Tongue (tissue), 2 donors: Measurements from ENCODE around the gene IL4. TPM values are rescaled to one million over a fixed set of nuclear protein-coding genes. Genes with fewer than 3 reads are reported as not detected.

ENCODE experiments used
- DNase-seq: peaks from one replicate; pipeline ENCODE4 v3.0.0-alpha.2; 2015
- total RNA-seq: library from RNA; depleted of rRNA; stranded (reverse); fragments of >200 nt; gene quantifications from one replicate; pipeline ENCODE4 v1.2.3, GENCODE V29; 2014

Gene IL4
- total RNA-seq, 1 donor from 2014 or later, result not detected

GRCh38 chr5:132658381-132659302 lies 15.1 kb upstream of the IL4 start:
- no peak for DNase-seq

DNA sequence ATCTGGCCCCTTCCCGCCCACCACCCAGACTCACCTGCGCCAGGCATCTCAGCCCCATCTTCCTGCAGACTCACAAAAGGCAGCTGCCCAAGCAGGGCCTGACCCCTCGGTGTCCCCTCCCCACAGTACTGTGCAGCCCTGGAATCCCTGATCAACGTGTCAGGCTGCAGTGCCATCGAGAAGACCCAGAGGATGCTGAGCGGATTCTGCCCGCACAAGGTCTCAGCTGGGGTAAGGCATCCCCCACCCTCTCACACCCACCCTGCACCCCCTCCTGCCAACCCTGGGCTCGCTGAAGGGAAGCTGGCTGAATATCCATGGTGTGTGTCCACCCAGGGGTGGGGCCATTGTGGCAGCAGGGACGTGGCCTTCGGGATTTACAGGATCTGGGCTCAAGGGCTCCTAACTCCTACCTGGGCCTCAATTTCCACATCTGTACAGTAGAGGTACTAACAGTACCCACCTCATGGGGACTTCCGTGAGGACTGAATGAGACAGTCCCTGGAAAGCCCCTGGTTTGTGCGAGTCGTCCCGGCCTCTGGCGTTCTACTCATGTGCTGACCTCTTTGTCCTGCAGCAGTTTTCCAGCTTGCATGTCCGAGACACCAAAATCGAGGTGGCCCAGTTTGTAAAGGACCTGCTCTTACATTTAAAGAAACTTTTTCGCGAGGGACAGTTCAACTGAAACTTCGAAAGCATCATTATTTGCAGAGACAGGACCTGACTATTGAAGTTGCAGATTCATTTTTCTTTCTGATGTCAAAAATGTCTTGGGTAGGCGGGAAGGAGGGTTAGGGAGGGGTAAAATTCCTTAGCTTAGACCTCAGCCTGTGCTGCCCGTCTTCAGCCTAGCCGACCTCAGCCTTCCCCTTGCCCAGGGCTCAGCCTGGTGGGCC lies 13.9 kb upstream of the IL4 start:
- DNase-seq, result no peak

GRCh38 chr5:132661231-132662003 lies 12.4 kb upstream of the IL4 start:
- DNase-seq, result no peak

- DNase-seq, result no peak
Measured at GRCh38 chr5:132662004-132662401, 11.8 kb upstream of the IL4 start.

GRCh38 chr5:132662925-132663770 lies 10.6 kb upstream of the IL4 start:
- DNase-seq, result no peak

DNA sequence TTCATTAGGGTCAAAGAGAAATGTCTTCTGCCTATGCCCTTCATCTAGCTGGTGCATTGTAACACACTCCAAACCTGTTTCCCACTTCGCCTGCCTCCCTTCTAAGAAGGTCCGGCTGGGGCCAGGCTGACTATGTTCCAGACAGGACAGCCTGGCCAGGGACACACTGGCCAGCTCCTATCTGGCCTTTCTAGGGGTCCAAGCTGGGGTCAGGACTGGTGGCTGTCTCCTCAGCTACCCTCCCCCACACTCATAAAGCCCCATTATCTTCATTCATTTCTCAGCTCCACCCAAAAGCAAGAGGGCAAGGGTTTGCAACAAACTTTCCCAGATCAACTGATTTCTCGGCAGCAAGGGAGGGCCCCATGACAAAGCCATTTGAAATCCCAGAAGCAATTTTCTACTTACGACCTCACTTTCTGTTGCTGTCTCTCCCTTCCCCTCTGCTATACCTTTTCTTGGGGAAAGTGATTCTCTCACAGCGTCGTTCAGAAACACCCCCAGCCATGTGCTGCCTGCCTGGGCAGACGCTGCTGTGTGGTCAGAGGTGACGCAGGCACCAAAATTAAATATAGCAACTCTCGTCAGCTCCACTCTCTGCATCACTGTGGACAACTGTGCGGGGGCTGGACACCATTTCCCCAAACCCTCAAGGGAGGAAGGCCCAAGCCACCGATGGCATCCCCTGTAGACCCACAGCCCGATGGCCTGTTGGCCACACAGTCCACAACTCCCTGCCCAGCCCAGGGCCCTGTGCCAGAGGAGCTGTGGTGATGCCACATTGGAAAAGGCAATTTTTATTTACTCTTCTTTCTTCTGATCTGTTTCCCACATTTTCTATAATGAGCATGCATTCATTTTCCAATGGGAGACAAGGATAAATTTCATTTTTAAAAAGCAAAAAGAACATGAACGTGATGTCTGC lies 9.8 kb upstream of the IL4 start:
- DNase-seq, result no peak

GRCh38 chr5:132664696-132665209 lies 9.0 kb upstream of the IL4 start:
- no peak for DNase-seq

DNA sequence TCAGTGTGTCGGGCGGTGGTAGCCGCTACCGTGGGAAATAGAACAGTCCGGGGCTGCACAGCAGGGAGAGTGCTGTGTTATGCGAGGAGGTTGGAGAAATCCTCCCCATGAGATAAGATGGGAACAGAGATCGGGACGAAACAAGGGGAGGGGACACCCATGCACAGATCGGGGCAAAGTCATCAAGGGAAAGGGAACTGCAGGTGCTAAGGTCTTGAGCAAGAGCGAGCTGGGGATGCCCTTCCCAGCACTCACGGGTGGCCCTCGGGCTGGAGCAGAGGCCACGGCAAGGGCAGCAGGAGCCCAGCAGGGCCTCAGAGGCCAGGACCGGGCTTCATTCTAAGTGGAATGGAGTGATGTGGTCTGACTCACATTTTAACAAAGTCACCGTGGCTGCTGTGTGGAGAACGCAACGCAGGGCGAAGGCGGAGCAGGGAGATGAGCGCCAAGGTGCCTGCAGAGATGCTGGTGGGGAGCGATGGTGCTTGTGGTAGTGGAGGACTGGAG lies 8.2 kb upstream of the IL4 start:
- DNase-seq, result no peak

- DNase-seq, result no peak
Measured at GRCh38 chr5:132666310-132667123, 7.3 kb upstream of the IL4 start.

GRCh38 chr5:132667309-132667708 lies 6.5 kb upstream of the IL4 start:
- DNase-seq, result no peak

DNA sequence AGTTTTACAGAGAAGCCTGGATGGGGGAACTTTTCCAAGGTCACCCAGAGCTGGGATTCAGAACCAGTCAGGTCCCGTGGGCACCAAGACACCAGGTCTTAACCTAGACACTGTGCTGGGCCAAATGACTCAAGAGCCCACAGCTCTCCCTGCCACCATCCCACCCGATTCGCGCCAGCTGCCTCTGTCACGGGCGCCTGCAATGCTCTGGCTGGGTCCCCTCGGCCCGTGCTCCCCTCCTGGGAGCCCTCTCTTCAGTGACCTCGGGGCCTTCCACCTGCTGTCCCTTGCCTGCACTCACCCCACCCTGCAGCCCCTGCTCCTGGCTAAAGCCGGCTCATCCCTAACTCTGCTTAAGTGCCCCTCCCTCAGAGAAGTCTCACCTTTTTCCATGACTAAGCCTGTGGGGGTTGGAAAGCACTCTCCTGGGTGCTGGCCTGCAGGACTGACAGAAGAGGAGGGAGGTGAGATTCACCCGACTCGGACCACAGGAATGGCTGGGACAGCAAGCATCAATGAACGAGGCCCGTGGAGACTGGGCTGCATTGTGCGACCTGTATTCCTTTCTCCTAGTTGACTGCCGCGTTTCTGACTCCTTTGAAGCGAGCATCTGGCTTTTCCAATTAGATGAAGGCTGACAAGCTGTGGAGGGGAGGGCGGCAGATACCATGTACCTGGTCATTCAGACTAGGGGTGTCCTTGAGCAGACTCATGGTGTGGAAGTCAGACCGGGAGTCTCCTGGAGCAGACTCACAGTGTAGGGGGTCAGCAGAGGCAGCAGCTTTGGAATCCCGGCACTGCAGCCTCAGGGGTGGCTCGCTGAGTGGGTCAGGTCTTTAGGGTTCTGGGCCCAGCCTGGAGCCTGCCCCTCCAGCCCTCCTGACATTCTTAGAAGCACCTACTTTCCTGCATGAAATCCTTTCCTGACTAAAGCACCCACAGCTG lies 5.8 kb upstream of the IL4 start:
- DNase-seq, result no peak

DNA sequence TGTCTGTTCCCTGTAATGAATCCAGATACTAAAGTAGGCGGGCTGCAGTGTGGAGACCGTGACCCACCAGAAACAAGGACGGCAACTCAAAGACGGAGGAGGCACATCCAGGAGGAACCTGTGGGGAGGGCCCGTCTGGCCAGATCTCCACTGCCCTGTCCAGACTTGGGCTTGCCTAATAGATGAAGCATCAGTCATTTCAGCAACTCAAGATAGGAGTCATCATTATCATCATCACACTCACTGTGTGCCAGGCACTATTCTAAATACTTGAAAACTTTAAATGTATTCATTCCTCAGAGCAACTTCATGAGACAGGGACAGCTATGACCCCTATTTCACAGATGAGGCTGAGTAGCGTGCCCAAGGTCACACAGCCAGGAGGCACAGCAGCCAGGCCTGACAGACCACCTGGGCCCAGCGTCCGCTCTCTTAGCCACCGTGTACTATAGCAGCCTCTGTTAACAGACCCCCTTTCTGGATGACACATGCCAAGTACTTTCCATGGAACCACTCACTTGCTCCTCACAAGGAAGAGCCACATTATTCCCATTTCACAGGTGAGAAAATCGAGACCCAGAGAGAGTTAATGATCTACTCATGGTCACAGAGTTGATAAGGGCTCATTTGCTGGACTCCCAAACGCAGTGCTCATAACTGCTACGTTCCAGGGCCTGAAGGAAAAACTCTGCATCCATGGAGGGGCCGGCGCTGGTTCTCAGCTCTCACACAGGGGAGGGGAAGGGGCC lies 4.9 kb upstream of the IL4 start:
- DNase-seq, result no peak

DNA sequence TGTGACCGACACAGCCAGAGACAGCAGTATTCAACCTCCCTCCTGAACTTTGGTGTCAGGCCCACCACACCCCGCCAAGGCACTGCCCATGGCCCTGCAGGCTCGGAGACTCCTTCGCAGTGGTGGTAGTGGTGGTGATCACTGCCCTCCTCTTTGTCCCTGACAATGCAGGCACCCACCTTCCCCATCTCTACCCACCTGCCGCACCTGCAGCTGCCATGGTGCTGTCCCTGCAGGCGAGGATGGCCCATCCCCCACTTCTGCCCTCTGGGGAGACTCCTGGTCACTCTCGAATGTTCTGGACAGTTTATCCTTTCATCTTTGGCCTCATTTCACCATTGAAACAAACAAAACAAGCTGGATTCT lies 4.4 kb upstream of the IL4 start:
- DNase-seq, result no peak

GRCh38 chr5:132669966-132670882 lies 3.6 kb upstream of the IL4 start:
- no peak for DNase-seq

DNA sequence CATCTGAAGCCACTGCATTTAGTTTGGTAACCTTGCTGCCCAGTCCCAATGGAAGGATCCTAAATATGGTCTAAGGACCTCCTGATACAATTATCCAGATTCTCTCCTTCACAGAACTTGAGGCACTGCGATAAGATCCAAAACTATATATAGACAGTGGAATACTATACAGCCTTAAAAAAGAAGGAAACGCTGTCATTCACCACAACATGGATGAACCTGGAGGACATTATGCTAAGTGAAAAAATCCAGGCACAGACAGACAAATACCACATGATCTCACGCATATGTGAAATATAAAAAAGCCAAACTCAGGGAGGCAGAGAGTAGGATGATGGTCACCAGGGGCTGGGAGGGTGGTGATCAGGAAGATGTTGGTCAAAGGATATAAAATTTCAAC lies 2.8 kb upstream of the IL4 start:
- no peak for DNase-seq

GRCh38 chr5:132673488-132673887 lies 301 bp upstream of the IL4 start:
- no peak for DNase-seq
